GM21447 (cell line): ENCODE measurements around the gene MUC20.
"Not testable (repeated sequence)": the region's sequence is repeated elsewhere in the genome, so short reads cannot be mapped to it uniquely, and the experiment has no call there.

Source experiments
- ATAC-seq: cut with Tn5 transposase; IDR thresholded peaks from one replicate; pipeline ENCODE4 v1.9.1; 2021; ENCODE audit not compliant: unreplicated experiment

MUC20 gene

DNA sequence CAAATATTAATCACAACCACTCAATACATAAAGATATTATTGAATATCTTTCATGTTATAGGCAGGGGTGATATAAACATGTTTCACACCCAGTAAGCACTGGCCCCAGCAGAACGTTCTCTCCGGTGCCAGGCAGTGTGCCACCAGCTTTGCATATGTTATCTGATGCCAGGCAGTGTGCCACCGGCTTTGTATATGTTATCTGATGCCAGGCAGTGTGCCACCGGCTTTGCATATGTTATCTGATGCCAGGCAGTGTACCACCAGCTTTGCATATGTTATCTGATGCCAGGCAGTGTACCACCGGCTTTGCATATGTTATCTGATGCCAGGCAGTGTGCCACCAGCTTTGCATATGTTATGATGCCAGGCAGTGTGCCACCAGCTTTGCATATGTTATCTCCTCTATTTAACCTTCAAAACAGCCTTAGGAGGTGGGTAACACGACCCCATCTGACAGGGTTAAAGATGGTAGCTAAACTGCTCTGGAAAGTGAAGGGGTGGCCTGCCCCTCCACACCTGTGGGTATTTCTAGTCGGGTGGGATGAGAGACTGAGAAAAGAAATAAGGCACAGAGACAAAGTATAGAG is 6.9 kb downstream of the MUC20 start:
- no peak for ATAC-seq

DNA sequence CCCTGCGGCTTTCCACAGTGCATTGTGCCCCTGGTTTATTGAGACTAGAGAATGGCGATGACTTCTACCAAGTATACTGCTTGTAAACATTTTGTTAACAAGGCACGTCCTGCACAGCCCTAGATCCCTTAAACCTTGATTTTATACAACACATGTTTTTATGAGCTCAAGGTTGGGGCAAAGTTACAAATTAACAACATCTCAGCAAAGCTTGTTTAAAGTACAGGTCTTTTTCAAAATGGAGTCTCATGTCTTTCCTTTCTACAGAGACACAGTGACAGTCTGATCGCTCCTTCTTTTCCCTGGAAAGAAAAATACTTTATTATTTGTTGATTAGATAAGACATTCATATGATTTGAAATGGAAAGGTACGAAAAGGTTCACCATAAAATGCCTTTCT is 8.0 kb downstream of the MUC20 start:
- ATAC-seq, result not testable (repeated sequence)

DNA sequence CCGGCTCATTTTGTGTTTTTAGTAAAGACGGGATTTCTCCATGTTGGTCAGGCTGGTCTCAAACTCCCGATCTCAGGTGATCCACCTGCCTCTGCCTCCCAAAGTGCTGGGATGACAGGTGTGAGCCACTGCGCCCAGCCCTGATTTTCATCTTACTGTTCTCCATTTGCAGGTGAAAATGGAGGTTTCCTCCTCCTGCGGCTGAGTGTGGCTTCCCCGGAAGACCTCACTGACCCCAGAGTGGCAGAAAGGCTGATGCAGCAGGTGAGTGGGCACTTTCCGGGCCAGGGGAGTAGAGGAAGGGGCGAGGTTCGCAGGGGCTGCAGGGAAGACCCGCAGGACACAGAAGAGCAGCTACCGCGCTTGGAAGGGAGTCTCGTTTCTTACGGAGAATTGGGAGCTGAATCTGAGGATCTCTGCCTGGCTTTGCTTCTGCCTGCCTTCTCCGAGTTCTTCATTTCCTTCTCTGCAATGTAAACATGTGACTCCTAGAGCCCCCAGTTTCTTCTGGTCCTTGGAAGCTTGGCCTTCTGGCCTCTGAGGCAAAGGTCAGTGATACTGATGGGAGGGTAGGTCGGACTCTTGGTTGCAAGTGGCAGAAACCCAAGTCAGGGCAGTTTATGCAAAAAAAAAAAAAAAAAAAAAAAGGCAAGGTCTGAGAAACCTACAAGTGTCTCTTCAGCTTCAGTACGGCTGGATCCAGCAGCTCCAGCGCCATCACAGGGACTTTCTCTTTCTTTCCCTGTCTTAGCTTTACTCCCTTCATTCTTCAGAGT is 8.9 kb downstream of the MUC20 start:
- ATAC-seq, result no peak

DNA sequence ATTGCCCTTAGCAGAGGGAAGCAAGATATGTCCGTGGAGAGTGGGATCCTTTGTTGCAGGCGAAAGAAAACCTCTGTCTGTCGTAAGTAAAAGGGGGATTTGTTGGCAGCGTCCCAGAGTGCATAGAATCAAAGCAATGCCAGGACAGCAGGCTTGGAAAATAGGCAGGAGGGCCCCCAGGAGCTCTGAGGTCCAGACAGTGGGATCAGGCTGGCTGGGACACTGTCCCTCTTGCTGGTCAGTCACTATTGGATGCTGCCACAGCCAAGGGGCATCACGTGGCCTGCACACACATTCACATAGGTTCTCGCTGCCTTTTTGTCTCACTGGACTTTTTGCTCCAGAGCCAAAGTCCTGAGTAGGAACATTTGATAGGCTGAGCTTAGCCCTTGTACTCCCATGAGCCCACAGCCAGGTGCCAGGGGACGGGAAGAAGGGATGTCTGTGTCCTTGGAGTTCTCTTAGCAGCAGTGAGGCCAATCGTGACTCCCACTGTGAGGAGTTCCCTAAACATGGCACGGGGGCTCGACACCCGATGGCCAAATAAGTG is 10.7 kb downstream of the MUC20 start:
- ATAC-seq, result no peak

DNA sequence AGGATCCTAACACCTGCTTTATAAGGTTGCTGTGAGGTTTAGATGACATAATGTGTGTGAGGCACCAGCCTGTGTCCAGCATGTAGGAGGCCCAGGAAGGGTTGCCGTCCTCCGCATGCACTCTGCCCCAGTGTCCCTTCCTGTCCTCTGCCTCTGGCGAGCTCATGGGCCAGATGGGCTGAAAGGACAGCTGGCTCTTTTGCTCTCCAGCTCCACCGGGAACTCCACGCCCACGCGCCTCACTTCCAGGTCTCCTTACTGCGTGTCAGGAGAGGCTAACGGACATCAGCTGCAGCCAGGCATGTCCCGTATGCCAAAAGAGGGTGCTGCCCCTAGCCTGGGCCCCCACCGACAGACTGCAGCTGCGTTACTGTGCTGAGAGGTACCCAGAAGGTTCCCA is 12.2 kb downstream of the MUC20 start:
- no peak for ATAC-seq

DNA sequence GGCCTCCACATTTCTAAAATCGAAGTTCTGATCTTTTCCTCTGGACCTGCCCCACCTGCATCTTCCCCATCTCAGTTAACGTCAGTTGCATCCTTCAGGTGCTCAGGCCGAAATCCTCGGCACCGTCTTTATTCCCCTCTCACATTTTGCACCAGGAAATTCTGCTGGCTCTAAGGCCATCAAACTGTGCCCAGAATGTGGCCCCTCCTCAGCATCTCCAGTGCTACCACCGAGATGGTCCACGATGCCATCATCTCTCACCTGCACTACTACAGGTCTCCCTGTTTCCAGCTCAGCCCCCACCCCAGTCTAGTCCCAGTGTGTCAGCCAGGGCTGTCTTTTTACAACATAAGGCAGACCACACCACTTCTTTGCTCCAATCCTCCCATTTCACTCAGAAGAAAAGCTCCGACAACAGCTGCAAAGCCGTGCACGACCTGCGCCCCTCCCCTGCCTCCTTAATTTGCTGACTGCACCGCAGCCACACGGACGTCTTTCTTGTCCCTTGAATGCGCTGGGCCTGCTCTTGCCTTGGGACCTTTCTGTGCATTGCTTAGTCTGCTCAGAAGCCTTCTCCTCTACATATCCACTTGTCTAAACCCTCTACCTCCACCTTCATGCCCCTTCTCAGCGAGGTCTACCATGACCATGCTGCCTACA is 14.4 kb downstream of the MUC20 start:
- no peak for ATAC-seq

DNA sequence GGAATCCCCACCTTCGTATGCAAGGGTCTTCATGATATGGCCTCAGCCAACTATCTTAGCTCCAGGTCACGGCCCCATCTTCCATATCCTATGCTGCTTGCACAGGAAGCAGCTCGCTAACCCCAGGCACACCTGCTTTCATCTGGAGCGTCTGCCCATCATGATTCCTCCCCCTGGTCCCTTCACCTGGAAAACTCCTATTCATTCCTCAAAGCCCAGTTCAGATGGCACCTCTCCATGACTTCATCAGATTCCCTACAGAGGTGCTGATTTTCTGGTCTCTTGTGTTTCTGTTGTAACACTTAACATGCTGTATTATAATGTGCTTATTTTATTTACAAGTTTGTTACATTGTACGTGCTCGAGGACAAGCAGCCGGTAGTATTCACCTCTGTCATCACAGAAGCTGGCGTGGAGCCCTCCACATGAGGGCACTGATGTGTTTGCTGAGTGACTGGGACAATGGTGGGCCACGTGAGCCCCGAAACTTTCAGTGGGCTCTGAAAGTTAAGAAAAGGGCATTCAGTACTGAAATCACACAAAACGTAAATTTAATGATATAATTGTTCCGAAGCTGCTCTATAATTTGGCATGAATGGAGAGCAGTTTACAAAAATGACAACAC is 16.2 kb downstream of the MUC20 start:
- ATAC-seq, result no peak

DNA sequence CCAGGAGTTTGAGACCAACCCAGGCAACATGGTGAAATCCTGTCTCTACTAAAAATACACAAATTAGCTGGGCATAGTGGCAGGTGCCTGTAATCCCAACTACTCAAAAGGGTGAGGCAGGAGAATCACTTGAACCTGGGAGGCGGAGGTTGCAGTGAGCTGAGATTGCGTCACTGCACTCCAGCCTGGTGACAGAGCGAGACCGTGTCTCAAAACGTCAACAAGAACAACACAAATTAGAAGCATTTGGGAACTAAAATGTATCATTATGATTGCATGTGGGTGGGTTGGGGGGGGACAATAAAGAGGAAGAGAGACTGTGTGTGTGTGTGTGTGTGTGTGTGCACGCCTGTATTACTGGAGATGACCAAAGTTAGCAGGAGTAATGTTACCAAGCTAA is 17.0 kb downstream of the MUC20 start:
- ATAC-seq, result not testable (repeated sequence)

DNA sequence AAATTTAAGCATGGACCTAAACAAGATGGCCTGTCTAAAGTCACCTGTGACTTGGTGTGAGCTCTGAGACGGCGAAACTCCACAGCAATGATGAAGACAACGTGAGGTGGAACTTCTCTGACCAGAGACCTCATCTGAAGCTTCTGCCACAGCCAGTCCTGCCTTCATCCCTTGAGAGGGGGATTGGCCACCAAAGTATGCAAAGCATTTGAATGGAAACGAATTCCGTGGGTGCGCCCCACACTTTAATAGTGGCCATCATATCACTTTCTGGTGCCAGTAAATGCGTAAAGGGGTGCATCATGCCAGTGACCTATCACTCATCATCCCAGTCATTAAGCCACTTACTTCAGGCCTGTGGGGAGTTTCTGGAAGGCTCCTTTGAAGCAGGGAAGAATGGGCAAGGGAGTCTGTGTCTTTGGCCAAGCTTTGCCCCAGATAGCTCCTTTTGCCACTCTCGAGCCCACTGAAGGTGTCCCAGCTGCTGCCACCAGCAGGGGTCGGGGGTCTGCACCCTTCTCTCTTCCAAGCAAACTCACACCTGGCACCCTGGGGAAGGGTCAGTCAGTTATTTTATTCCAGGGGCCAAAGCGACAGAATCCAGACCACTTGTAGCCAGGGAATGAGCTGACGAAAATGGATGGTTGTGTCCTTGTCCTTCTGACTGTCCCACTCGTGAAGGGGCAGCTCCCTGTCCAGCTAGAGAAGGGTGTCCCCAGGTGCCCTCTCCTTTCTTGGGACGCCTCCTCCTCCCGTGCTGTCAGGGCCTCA is 17.7 kb downstream of the MUC20 start:
- no peak for ATAC-seq

DNA sequence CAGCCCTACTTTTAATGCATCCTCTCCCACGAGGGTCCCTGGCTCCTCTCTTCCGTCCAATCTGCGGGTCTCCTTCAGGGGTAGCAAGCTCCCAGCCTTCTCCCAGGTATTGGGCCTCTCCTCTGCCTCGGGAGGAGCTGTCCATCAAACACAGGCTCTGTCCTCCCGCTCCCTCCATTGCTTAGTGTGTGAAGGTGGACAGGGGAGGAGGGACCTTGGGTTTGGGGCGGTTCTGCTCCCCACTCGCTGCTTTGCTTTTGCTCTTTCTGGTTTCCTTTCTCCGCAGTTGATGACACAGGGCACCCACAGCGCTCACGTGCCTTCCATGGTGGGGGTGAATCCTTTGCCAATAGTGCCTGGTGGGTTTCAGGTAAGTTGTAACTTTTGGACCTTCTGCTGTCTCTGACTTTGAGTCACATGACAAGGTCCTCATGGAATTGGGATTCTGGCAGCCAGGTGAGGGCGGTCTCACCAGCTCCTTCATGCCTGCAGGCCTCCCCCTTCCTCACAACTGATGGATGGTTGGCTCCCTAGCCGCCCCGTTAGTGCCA is 18.9 kb downstream of the MUC20 start:
- ATAC-seq, result no peak

DNA sequence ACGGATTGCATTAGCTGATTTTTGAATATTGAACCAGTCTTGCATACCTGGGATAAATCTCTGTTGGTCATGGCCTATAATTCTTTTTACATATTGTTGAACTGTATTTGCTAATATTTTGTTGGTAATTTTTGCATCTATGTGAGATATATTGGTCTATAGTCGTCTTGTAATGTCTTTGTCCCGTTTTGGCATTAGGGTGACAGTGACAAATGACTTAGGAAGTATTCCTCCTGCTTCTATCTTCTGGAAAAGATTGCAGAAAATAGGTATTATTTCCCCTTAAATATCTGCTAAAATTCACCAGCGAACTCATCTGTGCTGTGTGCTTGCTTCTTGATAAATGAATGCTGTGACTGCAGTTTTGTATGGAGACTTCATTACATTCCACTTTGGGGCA is 23.7 kb downstream of the MUC20 start:
- no peak for ATAC-seq

DNA sequence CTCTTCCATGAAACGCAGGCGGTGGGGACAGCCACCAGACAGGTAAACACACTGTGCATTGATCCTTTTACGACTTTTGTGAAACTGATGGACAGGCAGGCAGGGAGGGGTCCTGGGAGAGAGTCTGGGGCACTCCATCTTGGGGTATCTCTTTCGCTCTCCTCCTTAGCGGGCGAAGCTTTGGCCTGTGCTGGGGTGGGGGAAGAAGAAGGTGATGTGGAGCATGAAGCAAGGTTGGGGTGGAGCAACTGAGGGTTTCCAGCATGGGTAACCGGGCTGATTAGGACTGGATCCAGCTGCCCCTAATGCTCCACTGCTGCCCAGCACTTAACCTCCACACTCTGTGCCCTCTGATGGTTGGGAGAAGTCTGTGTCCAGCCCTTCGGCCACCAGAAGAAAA is 25.6 kb downstream of the MUC20 start:
- ATAC-seq, result no peak

DNA sequence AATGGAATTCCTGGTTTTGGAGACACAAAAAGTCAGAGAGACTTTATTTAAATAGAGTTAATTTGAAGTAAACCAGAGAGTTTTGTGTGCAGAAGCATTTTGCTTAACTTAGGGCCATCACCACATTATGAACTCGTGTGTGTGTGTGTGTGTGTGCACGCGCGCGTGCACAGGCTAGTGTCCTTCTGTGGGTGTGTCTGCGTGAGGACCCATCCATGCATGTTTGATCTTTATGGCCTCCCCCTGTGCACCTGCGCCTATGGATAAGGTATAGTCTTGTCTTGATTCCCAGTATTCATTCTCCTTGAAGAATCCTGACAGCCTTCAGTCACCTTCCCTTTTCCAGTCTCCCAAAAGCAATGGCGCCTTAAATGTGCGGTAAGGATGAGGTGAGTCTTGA is 26.0 kb downstream of the MUC20 start:
- no peak for ATAC-seq

DNA sequence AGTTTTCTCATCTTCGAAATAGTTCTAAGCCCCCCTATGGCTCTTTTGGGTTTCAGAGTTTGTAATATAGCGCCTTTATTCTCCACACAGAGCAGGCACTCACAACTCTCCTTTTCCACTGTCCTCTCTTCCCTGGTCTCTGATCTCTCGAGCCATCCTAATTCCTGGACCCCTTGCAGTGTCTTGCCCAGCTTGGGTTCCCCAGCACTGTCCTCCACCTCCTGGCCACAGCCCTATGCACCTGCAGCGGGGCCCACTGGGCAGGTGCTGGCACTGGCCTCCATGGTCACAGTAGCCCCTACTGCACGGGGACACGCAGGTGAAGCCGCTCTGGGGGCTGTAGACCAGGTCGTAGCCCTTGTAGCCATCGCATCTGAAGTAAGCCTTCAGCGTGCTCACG is 27.9 kb downstream of the MUC20 start:
- no peak for ATAC-seq

DNA sequence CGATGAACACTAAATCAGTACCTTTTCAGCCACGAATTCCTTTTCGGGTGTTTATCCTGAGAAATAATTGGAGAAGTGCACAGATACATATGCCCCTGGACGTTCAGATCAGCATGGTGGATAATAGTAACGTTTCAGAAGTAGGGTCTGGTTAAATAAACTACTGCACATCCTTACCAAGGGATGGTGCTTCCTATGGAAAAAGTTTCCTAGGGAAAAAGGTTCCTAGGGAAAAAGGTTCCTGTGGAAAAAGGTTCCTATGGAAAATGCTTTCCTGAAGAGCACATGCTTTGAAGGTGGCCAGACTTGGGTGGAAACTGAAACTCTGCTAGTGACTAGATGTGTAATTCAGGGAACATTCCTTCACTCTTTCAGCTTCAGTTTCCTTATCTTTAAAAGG is 28.3 kb downstream of the MUC20 start:
- not testable (repeated sequence) for ATAC-seq

DNA sequence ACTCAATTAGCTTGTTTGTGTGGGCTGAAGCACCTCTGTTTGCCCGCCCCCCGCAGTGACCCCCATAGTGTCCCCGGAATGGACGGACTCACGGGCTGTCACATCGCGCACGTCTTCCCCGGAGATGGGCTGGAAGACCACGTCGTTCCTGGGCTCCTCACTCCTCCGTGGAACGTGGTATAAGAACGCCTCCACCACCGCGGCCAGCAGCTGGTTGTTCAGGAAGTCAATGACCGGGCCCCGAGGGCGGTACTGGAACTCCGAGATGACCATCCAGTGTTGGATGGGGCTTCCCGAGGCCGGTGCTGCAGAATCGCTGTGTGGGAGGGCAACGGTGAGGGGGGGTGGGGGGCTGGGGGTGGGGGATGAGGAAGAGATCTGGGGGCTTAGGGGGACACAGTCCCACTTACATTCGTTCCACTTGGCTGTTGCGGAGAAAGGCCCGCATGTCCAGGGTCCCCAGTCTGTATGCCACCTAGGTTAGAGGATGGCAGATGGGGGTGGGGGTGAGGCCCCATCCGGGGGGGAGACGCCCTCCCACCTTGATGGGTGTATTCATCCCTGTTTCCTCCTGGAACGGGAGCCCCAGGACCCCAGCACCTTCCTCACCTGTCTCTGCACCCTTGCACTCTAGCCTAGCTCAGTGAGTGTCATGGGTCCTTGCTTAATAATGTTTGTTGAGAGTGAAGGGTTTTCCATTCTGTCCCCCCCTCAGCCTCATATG is 30.2 kb downstream of the MUC20 start:
- ATAC-seq, result no peak

DNA sequence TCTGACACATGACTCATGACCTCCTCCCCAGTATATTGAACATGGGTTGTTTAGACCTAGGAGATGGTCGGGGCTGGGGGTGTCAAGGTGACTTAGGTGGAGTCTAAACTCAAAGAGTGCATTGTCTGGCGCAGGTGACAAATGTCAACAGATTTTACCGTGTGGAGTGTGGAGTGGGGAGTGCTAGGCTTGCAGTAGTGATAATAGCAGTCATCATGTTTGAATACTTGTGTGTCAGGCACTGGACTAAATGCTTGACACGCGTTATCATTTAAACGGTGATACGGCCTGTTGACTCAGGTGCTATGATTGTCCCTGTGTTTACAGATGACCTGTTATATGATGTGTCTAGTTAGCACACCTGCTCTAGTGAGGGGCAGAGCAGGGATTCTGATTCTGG is 30.8 kb downstream of the MUC20 start:
- no peak for ATAC-seq

DNA sequence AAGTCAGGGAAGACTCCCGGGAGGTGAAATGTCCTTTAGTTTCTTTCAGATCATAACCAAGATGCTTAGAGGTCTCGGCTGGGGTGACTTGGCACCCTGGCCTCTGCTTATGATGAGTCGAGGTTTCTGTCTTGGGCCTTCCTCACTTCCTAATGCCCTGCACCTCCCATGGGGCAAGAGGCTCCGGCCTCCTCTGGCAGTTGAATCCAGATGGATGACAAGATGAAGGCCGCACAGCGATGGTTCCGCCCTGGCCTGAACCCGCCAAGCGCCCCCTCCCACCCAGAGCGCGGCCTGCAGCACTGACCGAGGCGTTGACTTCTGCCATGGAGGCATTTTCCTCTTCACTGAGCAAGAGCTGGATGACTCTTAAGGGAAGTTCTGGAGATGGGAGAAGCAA is 31.3 kb downstream of the MUC20 start:
- no peak for ATAC-seq

DNA sequence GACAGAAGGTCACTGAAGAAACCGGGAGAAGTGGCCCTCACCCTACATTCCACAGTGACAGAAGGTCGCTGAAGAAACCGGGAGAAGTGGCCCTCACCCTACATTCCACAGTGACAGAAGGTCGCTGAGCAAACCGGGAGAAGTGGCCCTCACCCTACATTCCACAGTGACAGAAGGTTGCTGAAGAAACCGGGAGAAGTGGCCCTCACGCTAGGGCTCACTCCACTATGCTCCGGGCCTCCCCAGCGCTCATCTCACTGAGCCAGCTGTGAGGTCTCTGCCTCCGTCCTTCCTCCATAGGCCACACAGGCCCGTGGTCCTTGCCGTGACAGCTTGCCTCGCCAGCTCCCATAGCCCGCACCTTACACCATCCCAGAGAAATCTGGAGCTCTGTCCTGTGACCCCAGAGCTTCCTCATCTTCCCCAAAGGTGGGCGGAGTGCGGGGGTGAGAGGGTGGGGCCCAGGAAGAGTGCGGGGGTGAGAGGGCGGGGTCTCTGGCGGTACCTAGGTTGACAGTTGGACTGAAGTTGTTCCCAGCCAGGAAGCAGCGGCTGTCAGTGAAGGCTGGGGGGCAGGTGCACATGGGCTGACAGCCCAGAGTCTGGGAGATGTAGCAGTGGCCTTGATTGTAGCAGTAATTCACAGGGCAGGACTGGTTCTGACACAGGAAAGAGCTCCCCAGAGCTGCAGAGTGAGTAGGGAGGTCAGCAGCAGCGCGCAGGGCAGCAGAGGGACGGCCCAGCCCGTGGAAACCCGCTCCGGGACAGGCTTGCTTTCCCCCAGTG is 32.0 kb downstream of the MUC20 start:
- ATAC-seq, result no peak
